ENCODE results near the gene CTIF.
A peak's percentile ranks its signal among the peaks of the same experiment; 100 is the strongest.

Gene CTIF

DNA sequence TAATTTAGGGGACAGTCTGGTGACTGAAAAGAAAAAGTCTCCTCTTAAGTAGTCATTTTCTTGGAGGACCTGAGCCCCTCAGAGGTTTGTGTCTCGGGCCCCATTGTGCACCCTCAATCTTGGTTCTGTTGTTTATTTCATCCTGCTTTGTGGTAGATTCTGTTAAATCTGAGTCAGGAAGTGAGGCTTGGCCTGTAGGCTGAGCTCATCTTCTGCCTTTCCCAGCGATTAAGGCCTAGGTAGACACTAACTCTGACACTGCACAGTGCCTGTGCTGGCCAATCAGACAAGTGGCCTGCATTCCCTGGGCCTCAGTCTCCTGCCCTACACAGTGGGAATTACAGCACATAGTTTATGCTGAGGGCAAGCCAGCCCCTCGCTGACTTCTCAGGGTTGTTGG lies 80.2 kb downstream of the CTIF start:
- TF ChIP-seq, protein P1, sequence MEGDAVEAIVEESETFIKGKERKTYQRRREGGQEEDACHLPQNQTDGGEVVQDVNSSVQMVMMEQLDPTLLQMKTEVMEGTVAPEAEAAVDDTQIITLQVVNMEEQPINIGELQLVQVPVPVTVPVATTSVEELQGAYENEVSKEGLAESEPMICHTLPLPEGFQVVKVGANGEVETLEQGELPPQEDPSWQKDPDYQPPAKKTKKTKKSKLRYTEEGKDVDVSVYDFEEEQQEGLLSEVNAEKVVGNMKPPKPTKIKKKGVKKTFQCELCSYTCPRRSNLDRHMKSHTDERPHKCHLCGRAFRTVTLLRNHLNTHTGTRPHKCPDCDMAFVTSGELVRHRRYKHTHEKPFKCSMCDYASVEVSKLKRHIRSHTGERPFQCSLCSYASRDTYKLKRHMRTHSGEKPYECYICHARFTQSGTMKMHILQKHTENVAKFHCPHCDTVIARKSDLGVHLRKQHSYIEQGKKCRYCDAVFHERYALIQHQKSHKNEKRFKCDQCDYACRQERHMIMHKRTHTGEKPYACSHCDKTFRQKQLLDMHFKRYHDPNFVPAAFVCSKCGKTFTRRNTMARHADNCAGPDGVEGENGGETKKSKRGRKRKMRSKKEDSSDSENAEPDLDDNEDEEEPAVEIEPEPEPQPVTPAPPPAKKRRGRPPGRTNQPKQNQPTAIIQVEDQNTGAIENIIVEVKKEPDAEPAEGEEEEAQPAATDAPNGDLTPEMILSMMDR (IDR thresholded peaks at IDR 0.05; ENCODE audit: poor library complexity, severe bottlenecking), result no peak
- Histone ChIP-seq H3K4me1 (ENCODE audit: insufficient read depth, poor library complexity, severe bottlenecking) (peaks cover 33% of the 10 kb centered on the region), H3K9me3 (ENCODE audit: severe bottlenecking) (no peaks in the 10 kb centered on the region), H3K4me3 (ENCODE audit: severe bottlenecking) (no peak overlapping the region), H3K27ac (ENCODE audit: poor library complexity, severe bottlenecking) (no peak overlapping the region), H3K36me3 (ENCODE audit: low read depth) (no peaks in the 10 kb centered on the region; the same call in 1 of the 2 replicates), H3K27me3 (ENCODE audit: insufficient read depth, poor library complexity, severe bottlenecking) (no peaks in the 10 kb centered on the region)
- no peak for DNase-seq (ENCODE audit: low spot score)
- ATAC-seq (ENCODE audit: low read depth), result no peak

- no peaks in the 10 kb centered on the region; the same call in 1 of the 2 replicates for H3K36me3 ChIP-seq (ENCODE audit: low read depth)
- no peak for ATAC-seq (ENCODE audit: low read depth)
- TF ChIP-seq, protein P1 (IDR thresholded peaks at IDR 0.05; ENCODE audit: poor library complexity, severe bottlenecking), result no peak
- H3K9me3 ChIP-seq (ENCODE audit: severe bottlenecking), result no peaks in the 10 kb centered on the region
- no peak for DNase-seq (ENCODE audit: low spot score)
- H3K27me3 ChIP-seq (ENCODE audit: insufficient read depth, poor library complexity, severe bottlenecking), result no peaks in the 10 kb centered on the region
- peak overlapping the region; percentile 99 for H3K27ac ChIP-seq (ENCODE audit: poor library complexity, severe bottlenecking)
- no peak overlapping the region for H3K4me3 ChIP-seq (ENCODE audit: severe bottlenecking)
- peaks cover 37% of the 10 kb centered on the region for H3K4me1 ChIP-seq (ENCODE audit: insufficient read depth, poor library complexity, severe bottlenecking)
Measured at GRCh38 chr18:48619501-48619900, 80.7 kb downstream of the CTIF start.

- Histone ChIP-seq H3K27me3 (ENCODE audit: insufficient read depth, poor library complexity, severe bottlenecking) (no peaks in the 10 kb centered on the region), H3K9me3 (ENCODE audit: severe bottlenecking) (no peaks in the 10 kb centered on the region), H3K4me3 (ENCODE audit: severe bottlenecking) (no peak overlapping the region), H3K4me1 (ENCODE audit: insufficient read depth, poor library complexity, severe bottlenecking) (peaks cover 37% of the 10 kb centered on the region), H3K36me3 (ENCODE audit: low read depth) (no peaks in the 10 kb centered on the region; the same call in 1 of the 2 replicates), H3K27ac (ENCODE audit: poor library complexity, severe bottlenecking) (peak overlapping the region; percentile 99)
- ATAC-seq (ENCODE audit: low read depth), result no peak
- TF ChIP-seq, protein P1 (IDR thresholded peaks at IDR 0.05; ENCODE audit: poor library complexity, severe bottlenecking), result no peak
- DNase-seq (ENCODE audit: low spot score), result no peak
Measured at GRCh38 chr18:48620071-48620470, 81.2 kb downstream of the CTIF start.

- Histone ChIP-seq H3K36me3 (ENCODE audit: low read depth) (no peaks in the 10 kb centered on the region; the same call in 1 of the 2 replicates), H3K4me1 (ENCODE audit: insufficient read depth, poor library complexity, severe bottlenecking) (peaks cover 37% of the 10 kb centered on the region), H3K27me3 (ENCODE audit: insufficient read depth, poor library complexity, severe bottlenecking) (no peaks in the 10 kb centered on the region), H3K4me3 (ENCODE audit: severe bottlenecking) (no peak overlapping the region), H3K9me3 (ENCODE audit: severe bottlenecking) (no peaks in the 10 kb centered on the region), H3K27ac (ENCODE audit: poor library complexity, severe bottlenecking) (peak overlapping the region; percentile 99)
- TF ChIP-seq, protein P1 (IDR thresholded peaks at IDR 0.05; ENCODE audit: poor library complexity, severe bottlenecking), result no peak
- DNase-seq (ENCODE audit: low spot score) (no peak), ATAC-seq (ENCODE audit: low read depth) (peak; percentile 78)
Measured at GRCh38 chr18:48621240-48621639, 82.4 kb downstream of the CTIF start.

GRCh38 chr18:48621815-48622555 lies 83.2 kb downstream of the CTIF start:
- DNase-seq (ENCODE audit: low spot score) (no peak), ATAC-seq (ENCODE audit: low read depth) (peak; percentile 42)
- H3K27ac ChIP-seq (ENCODE audit: poor library complexity, severe bottlenecking), result peak overlapping the region; percentile 99
- H3K27me3 ChIP-seq (ENCODE audit: insufficient read depth, poor library complexity, severe bottlenecking), result no peaks in the 10 kb centered on the region
- H3K36me3 ChIP-seq (ENCODE audit: low read depth), result no peaks in the 10 kb centered on the region; the same call in 1 of the 2 replicates
- H3K4me3 ChIP-seq (ENCODE audit: severe bottlenecking), result no peak overlapping the region
- H3K4me1 ChIP-seq (ENCODE audit: insufficient read depth, poor library complexity, severe bottlenecking), result peaks cover 38% of the 10 kb centered on the region
- TF ChIP-seq, protein P1 (IDR thresholded peaks at IDR 0.05; ENCODE audit: poor library complexity, severe bottlenecking), result no peak
- no peaks in the 10 kb centered on the region for H3K9me3 ChIP-seq (ENCODE audit: severe bottlenecking)
